Limb (tissue), 2 donors: ENCODE results near the gene BCL11A.

Source experiments
- DNase-seq, 2 donors: peaks; one replicate each; pipeline ENCODE4 v3.0.0-alpha.2; 2016; ENCODE audit errors: extremely low spot score in 2 of 2

The BCL11A gene

GRCh38 chr2:60507211-60507965 lies 46.1 kb downstream of the BCL11A start:
- DNase-seq, result no peak

- no peak for DNase-seq
Measured at GRCh38 chr2:60505880-60506260, 47.6 kb downstream of the BCL11A start.

DNA sequence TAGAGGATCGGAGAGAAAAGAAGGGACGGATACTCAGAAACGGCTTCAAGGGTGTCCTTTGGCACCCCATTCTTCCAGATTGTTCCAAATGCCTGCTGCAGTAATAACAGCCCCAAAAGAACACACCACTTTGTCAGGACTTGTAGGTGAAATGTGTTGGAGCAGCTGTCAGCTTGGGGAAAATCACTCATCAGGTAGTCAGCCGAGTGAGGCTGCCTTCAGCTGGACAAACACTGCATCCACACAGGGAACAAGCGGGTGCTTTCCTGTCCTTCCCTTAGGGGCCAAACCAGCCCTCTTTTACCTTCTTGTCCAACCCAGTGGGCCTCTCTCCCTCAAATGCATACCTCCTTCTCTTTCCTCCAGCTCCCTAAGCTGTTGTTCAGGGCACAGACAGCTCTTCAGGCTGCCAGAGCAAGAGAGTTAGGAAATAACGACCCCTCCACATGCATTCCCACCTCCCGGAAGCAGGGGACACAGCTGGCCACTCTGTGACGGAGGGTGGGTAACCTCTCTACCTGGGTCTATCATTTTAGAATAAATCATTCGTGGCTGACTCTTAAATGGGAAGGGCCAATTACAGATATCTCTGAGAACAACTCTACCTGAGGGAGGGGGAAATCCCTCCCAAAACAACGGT lies 48.1 kb downstream of the BCL11A start:
- DNase-seq, result no peak

GRCh38 chr2:60504049-60504448 lies 49.4 kb downstream of the BCL11A start:
- no peak for DNase-seq

- no peak for DNase-seq
Measured at GRCh38 chr2:60502144-60502543, 51.3 kb downstream of the BCL11A start.

GRCh38 chr2:60500861-60501260 lies 52.6 kb downstream of the BCL11A start:
- no peak for DNase-seq

DNA sequence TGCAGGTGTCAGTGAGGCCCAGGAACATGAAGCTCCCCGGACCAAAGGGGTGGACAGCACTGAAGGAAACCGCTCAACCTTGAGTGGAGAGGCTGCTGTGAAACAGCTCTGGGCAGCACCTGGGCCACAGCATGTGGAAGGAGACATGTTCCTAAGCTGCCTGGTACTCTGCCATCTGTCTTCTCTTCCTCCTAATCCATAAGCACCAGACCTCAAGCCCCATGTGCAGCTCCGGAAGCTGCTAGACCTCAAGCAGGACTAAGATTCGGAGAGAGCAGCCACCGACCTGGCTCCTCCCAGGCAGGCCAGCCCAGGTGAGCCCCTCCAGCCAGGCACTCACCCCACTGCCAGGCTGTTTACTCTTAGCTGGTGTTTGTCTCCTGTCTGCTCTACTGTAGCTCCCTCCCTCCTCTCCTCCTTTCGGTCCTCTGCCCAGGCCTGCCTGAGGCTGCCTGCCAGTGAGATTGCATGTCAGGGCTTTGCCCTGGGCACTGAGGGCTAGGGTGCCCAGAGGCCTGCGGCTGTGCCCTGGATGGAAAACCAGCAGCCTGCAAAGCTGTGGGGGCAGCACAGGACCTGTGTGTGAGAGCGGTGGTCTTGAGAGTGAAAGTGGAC lies 53.7 kb downstream of the BCL11A start:
- no peak for DNase-seq

- no peak for DNase-seq
Measured at GRCh38 chr2:60498816-60499429, 54.5 kb downstream of the BCL11A start.

DNA sequence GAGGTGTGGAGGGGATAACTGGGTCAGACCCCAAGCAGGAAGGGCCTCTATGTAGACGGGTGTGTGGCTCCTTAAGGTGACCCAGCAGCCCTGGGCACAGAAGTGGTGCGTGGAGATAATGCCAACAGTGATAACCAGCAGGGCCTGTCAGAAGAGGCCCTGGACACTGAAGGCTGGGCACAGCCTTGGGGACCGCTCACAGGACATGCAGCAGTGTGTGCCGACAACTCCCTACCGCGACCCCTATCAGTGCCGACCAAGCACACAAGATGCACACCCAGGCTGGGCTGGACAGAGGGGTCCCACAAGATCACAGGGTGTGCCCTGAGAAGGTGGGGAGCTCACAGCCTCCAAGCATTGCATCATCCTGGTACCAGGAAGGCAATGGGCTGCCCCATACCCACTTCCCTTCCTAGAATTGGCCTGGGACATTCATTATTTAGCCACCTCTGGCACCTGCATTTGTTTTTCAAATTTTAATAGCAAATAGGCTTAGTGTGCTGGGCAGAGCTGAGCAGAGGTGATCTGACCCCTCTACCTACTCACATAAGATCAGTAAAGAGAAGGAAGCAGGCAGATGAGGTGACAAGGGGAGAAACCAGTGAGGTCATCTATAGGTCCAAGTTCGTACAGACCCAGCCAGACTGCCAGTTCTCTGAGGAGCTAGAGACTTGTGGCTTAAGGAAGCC lies 55.2 kb downstream of the BCL11A start:
- no peak for DNase-seq

DNA sequence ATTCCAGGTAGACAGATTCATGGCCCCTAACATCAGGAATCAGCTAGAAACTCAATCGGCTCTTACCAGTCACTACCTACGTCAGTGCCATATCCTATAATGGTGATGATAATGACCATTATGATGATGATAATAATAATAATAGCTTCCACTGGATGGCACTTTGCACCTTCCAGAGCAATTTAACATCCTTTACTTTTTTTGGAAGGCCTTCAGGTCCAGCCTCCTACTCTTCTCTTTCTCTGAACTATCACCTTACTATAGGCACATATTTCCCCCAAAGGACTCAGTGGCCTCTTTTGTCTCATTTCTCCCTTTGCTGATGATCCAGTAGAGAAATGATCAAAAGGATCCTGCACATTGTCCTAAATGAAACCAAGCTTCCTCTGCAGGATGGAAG lies 56.0 kb downstream of the BCL11A start:
- no peak for DNase-seq

- no peak for DNase-seq
Measured at GRCh38 chr2:60496956-60497355, 56.5 kb downstream of the BCL11A start.

DNA sequence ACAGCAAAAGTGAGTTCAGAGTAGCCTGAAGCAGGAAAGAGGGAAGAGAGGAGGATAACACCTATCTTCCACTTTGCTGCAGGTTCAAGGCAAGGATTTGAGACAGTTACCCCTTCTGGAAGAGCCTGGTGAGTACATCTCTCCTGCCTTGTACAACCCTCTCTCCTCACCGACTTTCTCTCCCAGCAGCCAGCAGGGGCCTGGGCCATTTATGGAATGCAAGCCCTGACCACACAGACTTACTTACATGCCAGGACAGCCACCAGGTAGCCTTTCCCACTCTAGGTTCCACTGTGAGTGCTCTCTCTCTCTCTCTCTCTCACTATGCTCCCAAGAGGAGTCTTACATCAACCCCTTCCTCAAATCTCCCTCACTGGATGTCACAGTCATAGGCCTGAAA lies 57.0 kb downstream of the BCL11A start:
- DNase-seq, result no peak

DNA sequence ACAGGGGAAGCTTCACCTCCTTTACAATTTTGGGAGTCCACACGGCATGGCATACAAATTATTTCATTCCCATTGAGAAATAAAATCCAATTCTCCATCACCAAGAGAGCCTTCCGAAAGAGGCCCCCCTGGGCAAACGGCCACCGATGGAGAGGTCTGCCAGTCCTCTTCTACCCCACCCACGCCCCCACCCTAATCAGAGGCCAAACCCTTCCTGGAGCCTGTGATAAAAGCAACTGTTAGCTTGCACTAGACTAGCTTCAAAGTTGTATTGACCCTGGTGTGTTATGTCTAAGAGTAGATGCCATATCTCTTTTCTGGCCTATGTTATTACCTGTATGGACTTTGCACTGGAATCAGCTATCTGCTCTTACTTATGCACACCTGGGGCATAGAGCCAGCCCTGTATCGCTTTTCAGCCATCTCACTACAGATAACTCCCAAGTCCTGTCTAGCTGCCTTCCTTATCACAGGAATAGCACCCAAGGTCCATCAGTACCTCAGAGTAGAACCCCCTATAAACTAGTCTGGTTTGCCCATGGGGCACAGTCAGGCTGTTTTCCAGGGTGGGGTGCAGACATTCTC lies 58.3 kb downstream of the BCL11A start:
- no peak for DNase-seq

DNA sequence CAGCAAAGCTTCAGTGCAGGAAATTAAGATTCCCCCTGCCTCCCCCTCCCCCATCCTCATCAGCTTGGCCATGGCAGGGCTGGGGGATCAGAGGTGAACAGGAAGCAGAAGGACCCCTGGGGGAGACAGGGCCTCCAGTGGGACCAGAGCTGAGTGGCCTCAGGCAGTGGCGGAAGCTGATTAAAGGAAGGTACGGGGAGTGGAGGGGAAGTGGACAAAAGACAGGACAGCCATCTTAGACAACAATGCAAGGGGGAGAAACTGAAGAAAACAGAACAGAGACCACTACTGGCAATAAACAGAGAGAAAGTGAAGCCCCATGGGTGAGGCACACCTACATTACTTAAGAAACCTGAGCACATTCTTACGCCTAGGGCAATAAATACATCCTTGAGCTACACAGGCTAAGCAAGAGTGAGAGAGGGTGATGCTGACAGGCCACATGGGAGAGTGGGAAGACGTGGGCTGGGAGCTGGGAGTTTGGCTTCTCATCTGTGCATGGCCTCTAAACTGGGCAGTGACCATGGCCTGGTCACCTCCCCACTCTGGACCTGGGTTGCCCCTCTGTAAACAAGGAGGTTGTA lies 59.6 kb downstream of the BCL11A start:
- no peak for DNase-seq

GRCh38 chr2:60492548-60492947 lies 60.9 kb downstream of the BCL11A start:
- no peak for DNase-seq

- no peak for DNase-seq
Measured at GRCh38 chr2:60490848-60491247, 62.6 kb downstream of the BCL11A start.

- no peak for DNase-seq
Measured at GRCh38 chr2:60490441-60490840, 63.0 kb downstream of the BCL11A start.

GRCh38 chr2:60489289-60489688 lies 64.2 kb downstream of the BCL11A start:
- no peak for DNase-seq

DNA sequence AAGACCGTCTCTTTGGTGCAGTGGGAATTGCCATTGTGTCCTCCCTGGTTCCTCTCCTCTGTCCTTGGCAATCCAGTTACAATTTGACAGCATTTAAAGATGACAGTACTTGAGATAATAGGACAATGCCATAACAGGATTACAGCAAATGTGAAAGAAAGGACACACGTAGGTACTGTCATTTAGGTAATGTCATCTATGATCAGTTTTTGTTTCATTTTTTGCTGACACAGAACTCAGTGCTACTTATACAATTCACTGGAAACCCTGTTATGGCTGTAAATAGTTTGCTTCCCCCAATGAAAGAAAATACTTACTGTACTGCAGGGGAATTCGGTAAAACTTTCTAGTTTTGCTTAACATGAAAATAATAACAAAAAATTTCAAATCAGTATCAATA lies 65.2 kb downstream of the BCL11A start:
- DNase-seq, result no peak

- no peak for DNase-seq
Measured at GRCh38 chr2:60487174-60487573, 66.3 kb downstream of the BCL11A start.

DNA sequence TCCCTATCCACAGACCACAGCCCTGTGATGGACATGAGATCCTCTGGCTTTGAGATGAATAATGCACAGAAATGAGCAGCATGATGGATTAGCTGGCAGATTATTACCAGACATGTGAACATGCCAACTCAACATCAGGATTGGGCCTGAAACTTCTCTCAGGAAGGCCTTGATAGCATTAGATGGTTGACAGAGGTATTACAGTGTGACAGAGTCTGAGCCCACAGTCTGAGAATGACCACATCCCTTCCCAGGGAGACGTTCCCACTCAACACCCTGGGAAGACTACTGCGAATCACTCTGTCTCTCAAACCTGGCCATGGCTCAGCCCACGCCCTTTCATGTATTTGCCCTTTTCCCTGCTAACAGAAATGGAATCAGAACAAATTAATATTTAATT lies 66.9 kb downstream of the BCL11A start:
- DNase-seq, result no peak
